GM18498 (cell line): ENCODE results near the gene FKBP5.
"Not testable (repeated sequence)": the region's sequence is repeated elsewhere in the genome, so short reads cannot be mapped to it uniquely, and the experiment has no call there.

Source experiments
- ATAC-seq: cut with Tn5 transposase; IDR thresholded peaks from one replicate; pipeline ENCODE4 v1.9.1; 2021; ENCODE audit warnings: mild to moderate bottlenecking, moderate library complexity; ENCODE audit not compliant: unreplicated experiment

The FKBP5 gene

GRCh38 chr6:35622283-35622682, 66.4 kb downstream of the FKBP5 start:
- no peak for ATAC-seq

GRCh38 chr6:35620706-35621105, 68.0 kb downstream of the FKBP5 start:
- no peak for ATAC-seq

- no peak for ATAC-seq
Measured at GRCh38 chr6:35613762-35614161, 75.0 kb downstream of the FKBP5 start.

- no peak for ATAC-seq
Measured at GRCh38 chr6:35611240-35611639, 77.5 kb downstream of the FKBP5 start.

GRCh38 chr6:35610830-35611229, 77.9 kb downstream of the FKBP5 start:
- ATAC-seq: no peak

- no peak for ATAC-seq
Measured at GRCh38 chr6:35609588-35609987, 79.1 kb downstream of the FKBP5 start.

- ATAC-seq: no peak
Measured at GRCh38 chr6:35607517-35608233, 81.0 kb downstream of the FKBP5 start.

GRCh38 chr6:35605600-35605999, 83.1 kb downstream of the FKBP5 start:
- no peak for ATAC-seq

- no peak for ATAC-seq
Measured at GRCh38 chr6:35603326-35604202, 85.2 kb downstream of the FKBP5 start.

- no peak for ATAC-seq
Measured at GRCh38 chr6:35602133-35602946, 86.4 kb downstream of the FKBP5 start.

GRCh38 chr6:35601331-35602132, 87.2 kb downstream of the FKBP5 start:
- no peak for ATAC-seq

- ATAC-seq: no peak
Measured at GRCh38 chr6:35600659-35601125, 88.0 kb downstream of the FKBP5 start.

- no peak for ATAC-seq
Measured at GRCh38 chr6:35599761-35600658, 88.7 kb downstream of the FKBP5 start.

- not testable (repeated sequence) for ATAC-seq
Measured at GRCh38 chr6:35598621-35599020, 90.1 kb downstream of the FKBP5 start.

GRCh38 chr6:35596448-35597442, 92.0 kb downstream of the FKBP5 start:
- ATAC-seq: no peak

- ATAC-seq: no peak
Measured at GRCh38 chr6:35594503-35595186, 94.1 kb downstream of the FKBP5 start.

- ATAC-seq: no peak
Measured at GRCh38 chr6:35592178-35592577, 96.5 kb downstream of the FKBP5 start.
